Hepatocyte (in vitro differentiated cells): ENCODE measurements around the gene ETF1. TPM values are rescaled to one million over a fixed set of nuclear protein-coding genes. Genes with fewer than 3 reads are reported as not detected.

Source experiments
- DNase-seq: peaks from one replicate; pipeline ENCODE4 v3.0.0-alpha.2; 2016; ENCODE audit warnings: low spot score
- H2AFZ ChIP-seq: fragments of 200-600 bp; sonication (generic); 2 replicates; pipeline ENCODE4 v1.6.0; 2016; ENCODE audit warnings: antibody characterized with exemption, mild to moderate bottlenecking
- H3K27ac ChIP-seq: fragments of 200-600 bp; sonication (generic); 2 replicates; pipeline ENCODE4 v1.5.1; 2016; ENCODE audit warnings: mild to moderate bottlenecking
- H3K27me3 ChIP-seq: fragments of 200-600 bp; sonication (generic); 2 replicates; pipeline ENCODE4 v1.6.1; 2016
- H3K36me3 ChIP-seq: fragments of 200-600 bp; sonication (generic); replicated peaks from 2 replicates; pipeline ENCODE4 v1.5.1; 2016; ENCODE audit warnings: low read depth; ENCODE audit not compliant: insufficient read depth
- H3K4me1 ChIP-seq: fragments of 200-600 bp; sonication (generic); 2 replicates; pipeline ENCODE4 v1.5.1; 2016; ENCODE audit warnings: mild to moderate bottlenecking, moderate library complexity; ENCODE audit not compliant: insufficient read depth
- H3K4me2 ChIP-seq: fragments of 200-600 bp; sonication (generic); 2 replicates; pipeline ENCODE4 v1.6.0; 2016
- H3K4me3 ChIP-seq: fragments of 200-600 bp; sonication (generic); 2 replicates; pipeline ENCODE4 v1.5.1; 2016; ENCODE audit warnings: mild to moderate bottlenecking
- H3K79me2 ChIP-seq: fragments of 200-600 bp; sonication (generic); 2 replicates; pipeline ENCODE4 v1.6.0; 2017; ENCODE audit warnings: mild to moderate bottlenecking
- H3K9me2 ChIP-seq: fragments of 200-600 bp; sonication (generic); replicated peaks from 2 replicates; pipeline ENCODE4 v1.6.0; 2017; ENCODE audit warnings: mild to moderate bottlenecking; ENCODE audit not compliant: insufficient read depth
- H3K9me3 ChIP-seq: fragments of 200-600 bp; sonication (generic); 2 replicates; pipeline ENCODE4 v1.5.1; 2016; ENCODE audit warnings: low read depth, mild to moderate bottlenecking
- H4K20me1 ChIP-seq: fragments of 200-600 bp; sonication (generic); 2 replicates; pipeline ENCODE4 v1.6.0; 2016; ENCODE audit warnings: mild to moderate bottlenecking; ENCODE audit not compliant: insufficient read depth, poor library complexity, severe bottlenecking
- CTCF ChIP-seq: fragments of 200-600 bp; sonication (generic); IDR thresholded peaks from 2 replicates; pipeline ENCODE4 v1.5.1; 2016; ENCODE audit warnings: antibody characterized with exemption, mild to moderate bottlenecking; ENCODE audit not compliant: poor library complexity
- EZH2 ChIP-seq: fragments of 200-600 bp; sonication (generic); IDR thresholded peaks from 2 replicates; pipeline ENCODE4 v1.6.1; 2016; ENCODE audit warnings: antibody characterized with exemption, mild to moderate bottlenecking, borderline replicate concordance
- EZH2phosphoT487 ChIP-seq: fragments of 200-600 bp; sonication (generic); IDR thresholded peaks from one replicate; pipeline ENCODE4 v1.6.1; 2018; ENCODE audit warnings: antibody characterized with exemption, mild to moderate bottlenecking, low read depth, moderate library complexity; ENCODE audit not compliant: unreplicated experiment, severe bottlenecking
- WGBS: methylation state at CpG from one replicate; pipeline ENCODE4 v1.1.6; 2016; ENCODE audit warnings: low lambda C conversion rate; ENCODE audit errors: missing lambda C conversion rate; 5-methylcytosine and 5-hydroxymethylcytosine counted together
- polyA plus RNA-seq: library from polyadenylated mRNA; unstranded; fragments of >200 nt; fragmentation: Nextera tagmentation; extraction: Ambion mirVana; gene quantifications from 2 replicates; pipeline ENCODE4 v1.2.1, GENCODE V29; 2016
- total RNA-seq: library from RNA; depleted of rRNA; stranded (reverse); fragments of >200 nt; gene quantifications from 2 replicates; pipeline ENCODE4 v1.2.3, GENCODE V29; 2014

ETF1 gene
- total and polyA plus RNA-seq, 2 experiments from 2014 or later: 42.6 to 93.3 TPM

DNA sequence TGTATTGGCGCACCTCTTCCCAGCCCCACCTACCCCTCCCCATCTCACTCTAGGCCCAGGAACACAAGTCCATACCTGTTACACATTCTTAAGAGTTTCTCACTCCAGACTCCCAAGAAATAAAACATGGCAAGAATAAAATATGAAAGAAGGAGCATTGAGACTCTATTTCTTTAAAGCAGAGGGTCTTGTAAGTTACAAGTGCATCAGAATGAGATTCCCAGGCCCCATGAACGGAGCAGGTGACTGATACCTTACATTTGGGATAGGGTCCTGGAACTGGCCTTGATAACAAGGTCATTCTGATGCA lies 72.0 kb downstream of the ETF1 start:
- no peak overlapping the region for H3K4me3 ChIP-seq
- H3K79me2 ChIP-seq: no peaks in the 10 kb centered on the region
- H3K4me2 ChIP-seq: no peak overlapping the region
- peaks cover 20% of the 10 kb centered on the region for H4K20me1 ChIP-seq
- H2AFZ ChIP-seq: no peak overlapping the region
- no peaks in the 10 kb centered on the region for H3K27me3 ChIP-seq
- WGBS: 95% methylated on average over 2 of the region's 2 CpGs
- no peaks in the 10 kb centered on the region for H3K4me1 ChIP-seq
- no peak overlapping the region for H3K27ac ChIP-seq
- DNase-seq: no peak
- no peak for TF ChIP-seq CTCF
- no peak for TF ChIP-seq EZH2phosphoT487
- TF ChIP-seq EZH2: no peak
- H3K9me3 ChIP-seq: no peaks in the 10 kb centered on the region
- no peaks in the 10 kb centered on the region for H3K9me2 ChIP-seq
- no peaks in the 10 kb centered on the region for H3K36me3 ChIP-seq

GRCh38 chr5:138470322-138471051 lies 72.5 kb downstream of the ETF1 start:
- Histone ChIP-seq H2AFZ (no peak overlapping the region), H4K20me1 (peaks cover 25% of the 10 kb centered on the region), H3K27me3 (no peaks in the 10 kb centered on the region), H3K27ac (no peak overlapping the region), H3K36me3 (no peaks in the 10 kb centered on the region), H3K4me2 (no peak overlapping the region), H3K4me3 (no peak overlapping the region), H3K9me3 (no peaks in the 10 kb centered on the region), H3K9me2 (no peaks in the 10 kb centered on the region), H3K4me1 (no peaks in the 10 kb centered on the region), H3K79me2 (no peaks in the 10 kb centered on the region)
- 89% methylated on average over 3 of the region's 3 CpGs for WGBS
- no peak for TF ChIP-seq CTCF
- no peak for TF ChIP-seq EZH2
- TF ChIP-seq EZH2phosphoT487: no peak
- DNase-seq: peak; percentile 78

DNA sequence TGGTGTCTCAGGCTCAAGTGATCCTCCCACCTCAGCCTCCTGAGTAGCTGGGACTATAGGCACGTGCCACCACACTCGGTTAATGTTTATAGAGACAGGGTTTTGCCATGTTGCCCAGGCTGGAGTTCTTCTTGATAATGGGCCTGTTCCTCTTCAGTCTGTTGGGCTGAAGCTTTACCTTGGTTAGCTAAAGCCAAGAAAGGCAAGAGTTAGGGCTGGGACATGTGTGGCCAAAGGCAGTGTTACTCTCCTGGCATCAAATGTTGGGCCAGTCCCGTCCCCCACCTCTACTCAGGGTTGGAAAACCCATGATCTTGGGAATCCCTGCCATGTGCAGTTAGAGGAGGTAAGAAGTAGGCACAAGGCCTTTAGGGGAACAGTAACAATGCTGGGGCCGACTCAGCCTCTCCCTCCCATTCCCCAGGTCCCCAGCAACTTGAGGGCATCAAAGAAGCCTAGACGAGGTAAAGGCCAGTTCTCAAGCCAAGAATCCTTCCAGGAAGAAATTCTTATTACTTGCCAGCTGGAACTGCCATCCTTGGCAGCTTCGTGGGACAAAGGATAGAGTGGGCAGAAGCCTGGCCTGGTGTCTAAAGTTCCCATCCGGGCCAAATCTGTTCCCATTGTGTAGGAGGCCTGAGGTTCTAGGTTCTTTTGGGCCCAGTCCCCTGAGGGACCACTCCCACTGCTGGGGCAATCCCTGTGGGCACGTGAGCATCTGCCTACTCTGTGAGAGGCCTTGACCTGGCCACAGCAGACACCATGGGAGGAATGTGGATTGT lies 73.3 kb downstream of the ETF1 start:
- TF ChIP-seq EZH2phosphoT487 (peak; percentile 2), CTCF (no peak), EZH2 (no peak)
- Histone ChIP-seq H3K27ac (no peak overlapping the region), H2AFZ (no peak overlapping the region), H3K27me3 (no peaks in the 10 kb centered on the region), H3K79me2 (no peaks in the 10 kb centered on the region), H3K9me3 (no peaks in the 10 kb centered on the region), H4K20me1 (peaks cover 25% of the 10 kb centered on the region), H3K4me1 (no peaks in the 10 kb centered on the region), H3K36me3 (no peaks in the 10 kb centered on the region), H3K4me2 (no peak overlapping the region), H3K9me2 (no peaks in the 10 kb centered on the region), H3K4me3 (no peak overlapping the region)
- DNase-seq: peak; percentile 81
- 85% methylated on average over 8 of the region's 8 CpGs for WGBS
